Right lobe of liver (tissue), 6 donors: ENCODE data around the gene FARS2. TPM values are rescaled to one million over a fixed set of nuclear protein-coding genes. Genes with fewer than 3 reads are reported as not detected.

ENCODE experiments used
- ATAC-seq, 4 donors: fragments of 200-7000 bp; cut with Tn5 transposase; one replicate each; pipeline ENCODE4 v1.9.1; 2020; ENCODE audit warnings: mild to moderate bottlenecking in 4 of 4, moderate library complexity in 4 of 4
- DNase-seq, 3 donors: peaks; one replicate each; pipeline ENCODE4 v3.0.0-alpha.2; 2020
- H3K27ac ChIP-seq, 3 donors: fragments of 200-600 bp; one replicate each; pipeline ENCODE4 v1.8.0; 2022
- H3K27me3 ChIP-seq, 2 donors: fragments of 200-600 bp; one replicate each; pipeline ENCODE4 v1.8.0; 2022
- H3K36me3 ChIP-seq, 4 donors: fragments of 200-600 bp; sonication (generic) in 1 of 4; one replicate each; pipeline versions ENCODE4 v1.5.1 to v1.8.0; 2017 to 2022; ENCODE audit warnings: control low read depth in 1 of 4
- H3K4me1 ChIP-seq, 4 donors: fragments of 200-600 bp; sonication (generic) in 1 of 4; one replicate each; pipeline versions ENCODE4 v1.5.1 to v1.8.0; 2017 to 2022; ENCODE audit warnings: control low read depth in 1 of 4
- H3K4me3 ChIP-seq, 3 donors: fragments of 200-600 bp; one replicate each; pipeline ENCODE4 v1.8.0; 2022
- H3K9me3 ChIP-seq, 4 donors: fragments of 200-600 bp; sonication (generic) in 1 of 4; one replicate each; pipeline versions ENCODE4 v1.5.1 to v1.8.0; 2017 to 2022; ENCODE audit warnings: control low read depth in 1 of 4
- POLR2A ChIP-seq: fragments of 450-650 bp; IDR thresholded peaks from one replicate; pipeline ENCODE4 v1.6.1; 2017; ENCODE audit warnings: antibody characterized with exemption, mild to moderate bottlenecking
- WGBS: methylation state at CpG from one replicate; pipeline ENCODE4 v1.1.6; 2018; ENCODE audit warnings: low coverage, low lambda C conversion rate; ENCODE audit not compliant: insufficient coverage; ENCODE audit errors: missing lambda C conversion rate; 5-methylcytosine and 5-hydroxymethylcytosine counted together
- intact Hi-C, 2 donors: fragments of 100-400 bp; cut with DNase I; formaldehyde crosslinking; loops; one replicate each; pipeline versions ENCODE4 v1.11.2 to v1.14.1; 2022
- total RNA-seq, 6 experiments: library from RNA; depleted of rRNA in 2 of 6; stranded (reverse); fragments of >200 nt in 2 of 6; fragmentation: NEBNext Ultra II Directional in 3 of 6; extraction: Animal tissue kit (Norgen Biotek cat#: 25700) in 3 of 6; gene quantifications; one replicate each; pipeline versions ENCODE4 v1.1.0 to v1.2.4, GENCODE V29; 2016 to 2023
- TF ChIP-seq, protein P1 (sequence below), 4 donors: fragments of 200-600 bp in 3 of 4; fragments of 450-650 bp in 1 of 4; IDR thresholded peaks; one replicate each; pipeline versions ENCODE4 v1.5.1 to v1.8.0; 2016 to 2022; ENCODE audit warnings: antibody characterized with exemption in 4 of 4, mild to moderate bottlenecking in 2 of 4
- donor health status: DM: no; HTN: yes; CAD: no.
- donor health status: DM: no; HTN: no; CAD: no.
- donor health status: DM: no; HTN: no; CAD: no.
- donor health status: DM: no; HTN: yes; CAD: no.
- donor health status: DM: no; HTN: yes; CAD: no.

Gene FARS2
- total RNA-seq, 6 experiments from 2014 or later, result 7.2 to 12.9 (median 11.7) TPM

DNA sequence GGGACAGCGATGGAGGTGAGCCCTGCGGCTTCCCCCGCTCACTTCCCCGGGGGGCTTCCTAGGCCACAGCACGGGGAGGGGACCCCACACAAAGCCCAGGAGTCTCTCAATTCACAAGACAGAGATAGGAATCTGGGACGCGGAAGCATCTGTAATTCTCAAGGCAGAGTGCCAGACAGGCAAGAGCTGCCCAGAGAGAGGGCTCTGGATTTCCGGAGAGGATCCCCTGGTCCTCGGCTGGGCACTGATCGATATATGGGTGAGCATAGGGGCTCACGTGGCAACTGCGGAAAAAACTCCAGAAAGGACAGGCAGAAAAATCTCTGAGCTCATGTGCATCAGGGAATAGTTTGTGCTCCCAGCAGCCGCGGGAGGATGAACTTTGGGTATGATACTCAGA, 449.2 kb downstream of the FARS2 start:
- ATAC-seq, result no peak
- H3K9me3 ChIP-seq, result no peaks in the 10 kb centered on the region
- H3K36me3 ChIP-seq, result no peaks in the 10 kb centered on the region
- H3K4me1 ChIP-seq, result no peaks in the 10 kb centered on the region
- H3K27ac ChIP-seq, result no peak overlapping the region
- H3K27me3 ChIP-seq, result no peaks in the 10 kb centered on the region
- DNase-seq, result no peak
- TF ChIP-seq POLR2A, result no peak
- TF ChIP-seq, protein P1, sequence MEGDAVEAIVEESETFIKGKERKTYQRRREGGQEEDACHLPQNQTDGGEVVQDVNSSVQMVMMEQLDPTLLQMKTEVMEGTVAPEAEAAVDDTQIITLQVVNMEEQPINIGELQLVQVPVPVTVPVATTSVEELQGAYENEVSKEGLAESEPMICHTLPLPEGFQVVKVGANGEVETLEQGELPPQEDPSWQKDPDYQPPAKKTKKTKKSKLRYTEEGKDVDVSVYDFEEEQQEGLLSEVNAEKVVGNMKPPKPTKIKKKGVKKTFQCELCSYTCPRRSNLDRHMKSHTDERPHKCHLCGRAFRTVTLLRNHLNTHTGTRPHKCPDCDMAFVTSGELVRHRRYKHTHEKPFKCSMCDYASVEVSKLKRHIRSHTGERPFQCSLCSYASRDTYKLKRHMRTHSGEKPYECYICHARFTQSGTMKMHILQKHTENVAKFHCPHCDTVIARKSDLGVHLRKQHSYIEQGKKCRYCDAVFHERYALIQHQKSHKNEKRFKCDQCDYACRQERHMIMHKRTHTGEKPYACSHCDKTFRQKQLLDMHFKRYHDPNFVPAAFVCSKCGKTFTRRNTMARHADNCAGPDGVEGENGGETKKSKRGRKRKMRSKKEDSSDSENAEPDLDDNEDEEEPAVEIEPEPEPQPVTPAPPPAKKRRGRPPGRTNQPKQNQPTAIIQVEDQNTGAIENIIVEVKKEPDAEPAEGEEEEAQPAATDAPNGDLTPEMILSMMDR (IDR thresholded peaks at IDR 0.05), result no peak
- H3K4me3 ChIP-seq, result no peak overlapping the region
- 85% methylated on average over 8 of the region's 14 CpGs for WGBS
- intact Hi-C loops, result no loop called here

- intact Hi-C loops, result no loop called here
- Histone ChIP-seq H3K36me3 (no peaks in the 10 kb centered on the region), H3K9me3 (no peaks in the 10 kb centered on the region), H3K4me3 (no peak overlapping the region), H3K27me3 (no peaks in the 10 kb centered on the region), H3K4me1 (no peaks in the 10 kb centered on the region), H3K27ac (no peak overlapping the region)
- TF ChIP-seq, protein P1 (IDR thresholded peaks at IDR 0.05), result no peak
- TF ChIP-seq POLR2A, result no peak
- ATAC-seq, result no peak
- 93% methylated on average over 4 of the region's 4 CpGs for WGBS
- no peak for DNase-seq
Measured at GRCh38 chr6:5710936-5711335, 449.6 kb downstream of the FARS2 start.

- Histone ChIP-seq H3K27ac (no peak overlapping the region), H3K4me3 (no peak overlapping the region), H3K36me3 (no peaks in the 10 kb centered on the region), H3K4me1 (no peaks in the 10 kb centered on the region), H3K9me3 (no peaks in the 10 kb centered on the region), H3K27me3 (no peaks in the 10 kb centered on the region)
- DNase-seq (no peak), ATAC-seq (no peak)
- intact Hi-C loops, result no loop called here
- no peak for TF ChIP-seq POLR2A
- TF ChIP-seq, protein P1 (IDR thresholded peaks at IDR 0.05), result no peak
- WGBS, result 68% methylated on average over 8 of the region's 10 CpGs
Measured at GRCh38 chr6:5712349-5713215, 451.3 kb downstream of the FARS2 start.

DNA sequence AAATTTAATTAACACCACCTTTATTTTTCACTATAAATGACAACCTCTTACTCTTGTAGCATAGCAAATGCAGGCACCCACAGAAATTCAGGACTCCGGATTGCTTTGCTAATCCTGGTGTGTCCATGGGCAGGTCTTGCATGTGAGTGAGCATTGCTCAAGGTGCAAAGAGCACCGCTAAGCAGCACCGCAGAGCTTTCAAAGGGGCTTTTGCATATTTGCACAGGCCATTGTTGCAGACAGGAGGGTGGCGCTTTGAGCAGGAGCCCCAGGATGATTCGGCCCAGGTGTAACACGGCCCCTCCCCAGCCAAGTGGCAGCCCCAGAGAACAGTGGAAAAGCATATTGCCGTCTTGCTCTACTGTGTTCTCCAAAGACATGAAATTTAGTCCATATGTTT, 452.2 kb downstream of the FARS2 start:
- H3K27me3 ChIP-seq, result no peaks in the 10 kb centered on the region
- H3K4me1 ChIP-seq, result no peaks in the 10 kb centered on the region
- WGBS, result 56% methylated on average over 6 of the region's 7 CpGs
- no peaks in the 10 kb centered on the region for H3K9me3 ChIP-seq
- no peak overlapping the region for H3K4me3 ChIP-seq
- ATAC-seq, result no peak
- intact Hi-C loops, result no loop called here
- TF ChIP-seq, protein P1 (IDR thresholded peaks at IDR 0.05), result no peak
- no peak for TF ChIP-seq POLR2A
- H3K27ac ChIP-seq, result no peak overlapping the region
- no peak for DNase-seq
- no peaks in the 10 kb centered on the region for H3K36me3 ChIP-seq
